Measurements from ENCODE around the gene KRT26. TPM values are rescaled to one million over a fixed set of nuclear protein-coding genes. Genes with fewer than 3 reads are reported as not detected.
A peak's percentile ranks its signal among the peaks of the same experiment; 100 is the strongest.

The KRT26 gene
- total RNA-seq, 2 donors from 2014 or later = not detected

DNA sequence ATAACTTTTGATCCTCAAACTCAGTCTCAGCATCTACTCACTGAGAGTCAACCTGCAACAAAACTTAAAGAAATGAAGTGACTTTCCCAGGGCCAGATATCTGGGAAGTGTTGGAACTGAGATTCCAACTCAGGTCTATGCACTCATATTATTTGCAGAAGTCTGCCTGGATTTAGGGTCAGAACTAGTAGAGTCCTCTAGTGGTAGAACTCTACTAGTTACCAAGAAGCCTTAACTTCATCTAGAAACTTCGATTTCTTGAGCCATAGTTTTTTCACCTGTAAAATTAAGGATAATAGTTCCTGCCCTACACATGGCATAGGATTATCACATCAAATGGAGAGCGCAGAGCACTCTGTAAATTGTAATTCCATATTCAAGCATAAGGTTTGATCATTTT lies 45.1 kb downstream of the KRT26 start:
- DNase-seq = no peak
- Histone ChIP-seq H3K27ac (ENCODE audit: low read depth, low read length) (no peak overlapping the region), H3K9ac (ENCODE audit: extremely low read depth, low read length, poor library complexity, severe bottlenecking) (no peak overlapping the region), H3K4me3 (ENCODE audit: low read length) (no peak overlapping the region), H3K9me3 (ENCODE audit: control insufficient read depth, low read length) (peaks cover 12% of the 10 kb centered on the region), H3K4me1 (ENCODE audit: control insufficient read depth, insufficient read depth, low read length) (no peaks in the 10 kb centered on the region), H3K36me3 (ENCODE audit: control insufficient read depth, insufficient read depth, low read length) (no peaks in the 10 kb centered on the region), H3K27me3 (ENCODE audit: control insufficient read depth, insufficient read depth, low read length, poor library complexity, severe bottlenecking) (no peaks in the 10 kb centered on the region)
- Mint-ChIP-seq H3K4me3 (no peak overlapping the region), H3K36me3 (ENCODE audit: low read depth) (no peaks in the 10 kb centered on the region), H3K27me3 (ENCODE audit: insufficient read depth) (peaks cover 16% of the 10 kb centered on the region), H3K9me3 (peaks cover 7% of the 10 kb centered on the region), H3K4me1 (peaks cover 10% of the 10 kb centered on the region), H3K27ac (no peak overlapping the region)
- WGBS, 2 experiments (ENCODE audit: insufficient coverage in 1 of 2, insufficient read length in 1 of 2) = 67 to 89% methylated on average over 1 to 2 of the region's 2 CpGs
- TF ChIP-seq, protein P1, sequence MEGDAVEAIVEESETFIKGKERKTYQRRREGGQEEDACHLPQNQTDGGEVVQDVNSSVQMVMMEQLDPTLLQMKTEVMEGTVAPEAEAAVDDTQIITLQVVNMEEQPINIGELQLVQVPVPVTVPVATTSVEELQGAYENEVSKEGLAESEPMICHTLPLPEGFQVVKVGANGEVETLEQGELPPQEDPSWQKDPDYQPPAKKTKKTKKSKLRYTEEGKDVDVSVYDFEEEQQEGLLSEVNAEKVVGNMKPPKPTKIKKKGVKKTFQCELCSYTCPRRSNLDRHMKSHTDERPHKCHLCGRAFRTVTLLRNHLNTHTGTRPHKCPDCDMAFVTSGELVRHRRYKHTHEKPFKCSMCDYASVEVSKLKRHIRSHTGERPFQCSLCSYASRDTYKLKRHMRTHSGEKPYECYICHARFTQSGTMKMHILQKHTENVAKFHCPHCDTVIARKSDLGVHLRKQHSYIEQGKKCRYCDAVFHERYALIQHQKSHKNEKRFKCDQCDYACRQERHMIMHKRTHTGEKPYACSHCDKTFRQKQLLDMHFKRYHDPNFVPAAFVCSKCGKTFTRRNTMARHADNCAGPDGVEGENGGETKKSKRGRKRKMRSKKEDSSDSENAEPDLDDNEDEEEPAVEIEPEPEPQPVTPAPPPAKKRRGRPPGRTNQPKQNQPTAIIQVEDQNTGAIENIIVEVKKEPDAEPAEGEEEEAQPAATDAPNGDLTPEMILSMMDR (conservative IDR thresholded peaks at IDR 0.05) = peak; percentile 72

DNA sequence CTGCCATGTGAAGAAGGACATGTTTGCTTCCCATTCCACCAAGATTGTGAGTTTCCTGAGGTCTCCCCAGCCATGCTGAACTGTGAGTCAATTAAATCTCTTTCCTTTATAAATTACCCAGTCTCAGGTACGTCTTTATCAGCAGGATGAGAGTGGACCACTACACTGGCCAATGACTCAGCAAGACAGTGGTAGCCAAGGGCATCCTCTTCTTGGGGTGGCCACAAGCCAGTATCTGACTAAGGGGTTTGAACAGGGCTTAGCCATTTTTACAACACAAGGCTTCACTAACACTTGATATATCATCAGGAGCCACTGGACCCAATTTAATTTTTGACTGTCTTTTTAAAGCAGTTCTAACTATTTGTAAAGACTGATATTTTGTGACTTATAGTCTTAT lies 47.3 kb downstream of the KRT26 start:
- no peak overlapping the region for H3K27ac Mint-ChIP-seq
- DNase-seq = no peak
- Histone ChIP-seq H3K27ac (ENCODE audit: low read depth, low read length) (no peak overlapping the region), H3K9me3 (ENCODE audit: control insufficient read depth, low read length) (peaks cover 12% of the 10 kb centered on the region), H3K4me3 (ENCODE audit: low read length) (no peak overlapping the region), H3K9ac (ENCODE audit: extremely low read depth, low read length, poor library complexity, severe bottlenecking) (no peak overlapping the region), H3K27me3 (ENCODE audit: control insufficient read depth, insufficient read depth, low read length, poor library complexity, severe bottlenecking) (no peaks in the 10 kb centered on the region), H3K36me3 (ENCODE audit: control insufficient read depth, insufficient read depth, low read length) (no peaks in the 10 kb centered on the region), H3K4me1 (ENCODE audit: control insufficient read depth, insufficient read depth, low read length) (no peaks in the 10 kb centered on the region)
- H3K9me3 Mint-ChIP-seq = peaks cover 7% of the 10 kb centered on the region
- H3K36me3 Mint-ChIP-seq (ENCODE audit: low read depth) = no peaks in the 10 kb centered on the region
- H3K4me3 Mint-ChIP-seq = no peak overlapping the region
- TF ChIP-seq, protein P1 (conservative IDR thresholded peaks at IDR 0.05) = no peak
- peaks cover 15% of the 10 kb centered on the region for H3K4me1 Mint-ChIP-seq
- 89% methylated on average over 1 of the region's 1 CpG; no CpG with 5 or more reads in 1 of the 2 experiments for WGBS, 2 experiments (ENCODE audit: insufficient coverage in 1 of 2, insufficient read length in 1 of 2)
- peaks cover 6% of the 10 kb centered on the region for H3K27me3 Mint-ChIP-seq (ENCODE audit: insufficient read depth)

DNA sequence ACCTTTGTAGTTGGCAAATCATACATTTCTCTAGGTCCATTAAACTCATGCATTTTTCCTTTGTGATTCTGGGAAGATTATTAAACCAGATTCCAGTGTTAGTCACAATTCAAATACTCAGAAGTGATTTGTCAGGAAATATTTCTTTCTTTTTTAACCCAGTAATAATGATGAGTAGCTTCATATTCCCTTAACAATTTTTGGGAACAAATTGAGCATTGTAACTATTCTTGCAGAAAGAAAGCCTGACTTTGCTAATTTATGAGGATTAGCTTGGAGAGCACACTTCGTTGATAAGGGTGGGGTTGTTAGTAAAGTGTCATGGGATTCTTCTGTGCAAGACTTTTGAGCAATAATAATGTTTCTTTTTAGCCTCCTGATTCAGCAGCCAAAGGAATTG lies 49.8 kb downstream of the KRT26 start:
- Histone ChIP-seq H3K36me3 (ENCODE audit: control insufficient read depth, insufficient read depth, low read length) (no peaks in the 10 kb centered on the region), H3K4me3 (ENCODE audit: low read length) (no peak overlapping the region), H3K27me3 (ENCODE audit: control insufficient read depth, insufficient read depth, low read length, poor library complexity, severe bottlenecking) (no peaks in the 10 kb centered on the region), H3K9ac (ENCODE audit: extremely low read depth, low read length, poor library complexity, severe bottlenecking) (no peak overlapping the region), H3K27ac (ENCODE audit: low read depth, low read length) (no peak overlapping the region), H3K9me3 (ENCODE audit: control insufficient read depth, low read length) (peaks cover 12% of the 10 kb centered on the region), H3K4me1 (ENCODE audit: control insufficient read depth, insufficient read depth, low read length) (no peaks in the 10 kb centered on the region)
- Mint-ChIP-seq H3K4me3 (no peak overlapping the region), H3K36me3 (ENCODE audit: low read depth) (no peaks in the 10 kb centered on the region), H3K27me3 (ENCODE audit: insufficient read depth) (peaks cover 5% of the 10 kb centered on the region), H3K9me3 (peaks cover 7% of the 10 kb centered on the region), H3K4me1 (peaks cover 15% of the 10 kb centered on the region), H3K27ac (no peak overlapping the region)
- WGBS, 2 experiments (ENCODE audit: insufficient coverage in 1 of 2, insufficient read length in 1 of 2) = 87 to 100% methylated on average over 1 of the region's 1 CpG
- no peak for DNase-seq
- TF ChIP-seq, protein P1 (conservative IDR thresholded peaks at IDR 0.05) = no peak

Measured in endodermal cell (in vitro differentiated cells).